ENCODE data around the gene TP53.

GRCh38 chr17:7717756-7718350 lies 30.6 kb upstream of the TP53 start:
- TF ChIP-seq CTCF (IDR thresholded peaks at IDR 0.05; ENCODE audit: low read depth, low read length, poor library complexity, severe bottlenecking) (no peak), EZH2phosphoT487 (IDR thresholded peaks at IDR 0.05; ENCODE audit: borderline replicate concordance, low read length) (0 out of 2 replicates have a peak, but pooled peaks have one; percentile 54)
